ENCODE data around the gene S100P. TPM values are rescaled to one million over a fixed set of nuclear protein-coding genes. Genes with fewer than 3 reads are reported as not detected.

The S100P gene
- polyA plus RNA-seq, 1 experiment, result 0.06 TPM

DNA sequence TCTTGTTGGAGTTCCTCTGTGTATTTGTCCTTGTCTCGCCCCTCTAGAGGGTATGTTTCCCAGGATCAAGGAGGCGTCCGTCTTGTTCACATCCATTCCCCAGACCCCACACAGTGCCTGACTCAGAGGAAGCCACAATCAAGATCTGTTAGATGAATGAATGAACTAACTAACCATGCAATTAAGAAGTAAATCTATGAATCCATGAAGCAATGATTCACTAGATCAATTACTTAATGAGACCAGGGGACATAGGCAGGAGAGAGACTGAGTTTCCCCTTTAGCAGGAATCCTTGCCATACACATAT lies 34.2 kb downstream of the S100P start:
- POLR2A ChIA-PET, result no interaction called here
- Histone ChIP-seq H3K36me3 (ENCODE audit: control insufficient read depth, insufficient read depth, low read length) (no peaks in the 10 kb centered on the region), H3K4me3 (ENCODE audit: low read depth, low read length) (no peak overlapping the region), H3K27me3 (ENCODE audit: control insufficient read depth, insufficient read depth, low read length) (no peaks in the 10 kb centered on the region)
- CTCF ChIA-PET, result no interaction called here
- TF ChIP-seq, protein P1, sequence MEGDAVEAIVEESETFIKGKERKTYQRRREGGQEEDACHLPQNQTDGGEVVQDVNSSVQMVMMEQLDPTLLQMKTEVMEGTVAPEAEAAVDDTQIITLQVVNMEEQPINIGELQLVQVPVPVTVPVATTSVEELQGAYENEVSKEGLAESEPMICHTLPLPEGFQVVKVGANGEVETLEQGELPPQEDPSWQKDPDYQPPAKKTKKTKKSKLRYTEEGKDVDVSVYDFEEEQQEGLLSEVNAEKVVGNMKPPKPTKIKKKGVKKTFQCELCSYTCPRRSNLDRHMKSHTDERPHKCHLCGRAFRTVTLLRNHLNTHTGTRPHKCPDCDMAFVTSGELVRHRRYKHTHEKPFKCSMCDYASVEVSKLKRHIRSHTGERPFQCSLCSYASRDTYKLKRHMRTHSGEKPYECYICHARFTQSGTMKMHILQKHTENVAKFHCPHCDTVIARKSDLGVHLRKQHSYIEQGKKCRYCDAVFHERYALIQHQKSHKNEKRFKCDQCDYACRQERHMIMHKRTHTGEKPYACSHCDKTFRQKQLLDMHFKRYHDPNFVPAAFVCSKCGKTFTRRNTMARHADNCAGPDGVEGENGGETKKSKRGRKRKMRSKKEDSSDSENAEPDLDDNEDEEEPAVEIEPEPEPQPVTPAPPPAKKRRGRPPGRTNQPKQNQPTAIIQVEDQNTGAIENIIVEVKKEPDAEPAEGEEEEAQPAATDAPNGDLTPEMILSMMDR (IDR thresholded peaks at IDR 0.05; ENCODE audit: insufficient read depth, low read depth, low read length), result no peak
- DNase-seq (ENCODE audit: low read depth), result no peak

DNA sequence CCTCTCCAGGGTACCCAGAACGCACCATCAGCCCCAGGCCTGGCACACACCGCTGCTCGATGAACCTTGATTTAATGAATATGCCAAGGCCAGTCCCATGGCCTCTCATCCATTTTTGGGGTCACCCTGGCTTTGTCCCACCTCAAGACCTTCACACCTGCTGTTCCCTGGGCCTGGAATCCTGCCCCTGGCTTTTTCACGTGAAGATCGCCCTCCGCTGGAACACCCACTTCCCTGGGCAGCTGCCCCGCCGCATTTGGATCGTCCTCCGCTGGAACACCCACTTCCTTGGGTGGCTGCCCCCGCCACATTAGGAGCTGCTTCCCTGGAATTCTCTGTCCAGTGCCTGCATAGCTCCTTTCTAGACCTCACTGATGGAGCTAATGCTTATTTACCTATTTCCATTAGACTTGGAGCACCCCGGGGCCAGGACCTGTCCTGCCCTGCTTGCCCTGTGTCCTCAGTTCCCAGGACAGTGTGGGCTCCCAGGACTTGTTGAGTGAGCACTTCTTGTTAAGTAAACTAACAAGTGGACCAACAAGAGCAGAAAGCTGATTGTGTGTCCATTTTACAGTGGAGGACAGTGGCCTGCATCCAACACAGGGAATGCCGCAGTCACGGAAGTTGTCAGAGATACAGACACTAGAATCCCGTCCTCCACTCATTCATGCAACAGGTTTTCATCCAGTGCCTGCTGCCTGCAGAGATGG lies 34.8 kb downstream of the S100P start:
- DNase-seq (ENCODE audit: low read depth), result no peak
- H3K4me3 ChIP-seq (ENCODE audit: low read depth, low read length), result no peak overlapping the region
- ChIA-PET POLR2A (no interaction called here), CTCF (interaction anchor here (0.8 to 2.6 kb wide), 4 partner anchors 9 to 342 kb away, joined by 3 to 9 read pairs (median 4); no protein-coding TSS in a partner anchor)
- TF ChIP-seq, protein P1 (IDR thresholded peaks at IDR 0.05; ENCODE audit: insufficient read depth, low read depth, low read length), result no peak
- no peaks in the 10 kb centered on the region for H3K27me3 ChIP-seq (ENCODE audit: control insufficient read depth, insufficient read depth, low read length)
- H3K36me3 ChIP-seq (ENCODE audit: control insufficient read depth, insufficient read depth, low read length), result no peaks in the 10 kb centered on the region

DNA sequence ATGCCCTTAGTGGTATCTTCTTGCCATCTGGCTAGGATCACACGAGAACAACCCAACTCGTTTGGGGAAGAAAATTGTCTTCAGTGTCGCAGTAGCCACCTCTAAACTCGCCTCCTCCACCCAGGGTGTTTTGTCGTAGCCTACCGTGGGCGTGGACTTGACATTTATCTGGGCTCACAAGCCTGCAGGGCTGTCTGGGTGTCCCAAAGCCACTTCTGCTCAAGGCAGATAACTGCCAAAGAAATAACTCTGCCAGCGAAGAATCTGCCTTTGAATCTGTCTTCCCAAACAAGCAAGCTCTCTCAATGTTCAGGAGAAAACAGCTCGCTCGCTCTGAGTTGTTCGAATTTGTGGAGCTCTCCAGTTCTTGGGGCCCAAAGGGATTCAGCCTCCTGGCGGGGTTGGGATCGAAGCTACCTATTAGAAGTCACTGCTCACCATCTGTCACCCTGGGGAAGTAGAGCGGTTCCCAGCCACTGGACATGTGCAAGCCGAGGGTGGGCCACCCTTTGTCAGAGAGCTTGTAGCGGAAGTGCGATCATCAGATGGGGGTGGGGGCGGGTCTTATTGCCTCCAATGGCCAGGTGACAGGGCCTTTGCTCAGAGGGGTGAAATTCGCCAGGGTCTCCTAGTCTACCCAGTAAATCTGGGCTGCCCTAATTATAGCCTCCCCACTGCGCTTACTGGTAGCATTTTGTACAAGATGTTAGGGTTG lies 37.1 kb downstream of the S100P start:
- DNase-seq (ENCODE audit: low read depth), result no peak
- TF ChIP-seq, protein P1 (IDR thresholded peaks at IDR 0.05; ENCODE audit: insufficient read depth, low read depth, low read length), result no peak
- POLR2A ChIA-PET, result no interaction called here
- H3K36me3 ChIP-seq (ENCODE audit: control insufficient read depth, insufficient read depth, low read length), result no peaks in the 10 kb centered on the region
- H3K4me3 ChIP-seq (ENCODE audit: low read depth, low read length), result no peak overlapping the region
- CTCF ChIA-PET, result interaction anchor here (0.7 to 2.6 kb wide), 3 partner anchors 10 to 314 kb away, joined by 3 to 9 read pairs (median 4); no protein-coding TSS in a partner anchor
- H3K27me3 ChIP-seq (ENCODE audit: control insufficient read depth, insufficient read depth, low read length), result no peaks in the 10 kb centered on the region

DNA sequence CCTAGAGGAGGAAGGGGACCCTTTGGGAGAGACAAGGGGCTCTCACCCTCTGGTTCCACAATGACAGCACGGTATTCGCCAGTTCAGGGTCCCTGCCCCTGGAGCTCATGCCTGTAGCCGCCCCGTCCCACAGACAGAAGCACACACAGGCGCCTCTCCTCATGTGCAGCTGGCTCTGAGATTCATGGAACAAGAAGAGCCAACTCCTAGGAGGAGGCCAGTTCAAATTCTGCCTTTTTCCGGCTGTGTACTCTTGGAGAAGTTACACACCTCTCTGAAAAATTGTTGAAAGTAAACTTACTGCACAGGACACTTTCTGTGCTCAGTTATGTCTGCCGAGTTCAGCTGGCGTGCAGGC lies 37.6 kb downstream of the S100P start:
- H3K27me3 ChIP-seq (ENCODE audit: control insufficient read depth, insufficient read depth, low read length), result no peaks in the 10 kb centered on the region
- DNase-seq (ENCODE audit: low read depth), result no peak
- TF ChIP-seq, protein P1 (IDR thresholded peaks at IDR 0.05; ENCODE audit: insufficient read depth, low read depth, low read length), result no peak
- ChIA-PET POLR2A (no interaction called here), CTCF (interaction anchor here (0.6 to 2.6 kb wide), 3 partner anchors 10 to 142 kb away, joined by 3 to 9 read pairs (median 4); no protein-coding TSS in a partner anchor)
- H3K36me3 ChIP-seq (ENCODE audit: control insufficient read depth, insufficient read depth, low read length), result no peaks in the 10 kb centered on the region
- no peak overlapping the region for H3K4me3 ChIP-seq (ENCODE audit: low read depth, low read length)

DNA sequence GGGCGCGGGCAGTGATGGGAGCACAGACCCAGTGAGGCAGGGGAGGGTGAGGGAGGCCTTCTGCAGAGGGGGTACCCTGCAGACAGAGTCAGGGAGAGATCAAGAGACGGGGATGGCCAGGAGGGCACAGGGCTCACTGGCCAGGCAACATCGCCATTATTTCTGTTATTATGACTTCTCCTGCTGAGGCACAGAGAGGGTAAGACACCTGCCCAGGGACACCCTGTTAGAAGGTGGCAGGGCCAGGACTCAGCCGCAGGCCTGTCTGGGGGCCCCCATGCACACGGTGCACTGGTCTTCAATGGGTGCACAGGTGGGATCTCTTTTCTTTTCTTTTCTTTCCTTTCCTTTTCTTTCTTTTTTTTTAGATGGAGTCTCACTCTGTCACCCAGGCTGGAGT lies 38.1 kb downstream of the S100P start:
- Histone ChIP-seq H3K27me3 (ENCODE audit: control insufficient read depth, insufficient read depth, low read length) (no peaks in the 10 kb centered on the region), H3K36me3 (ENCODE audit: control insufficient read depth, insufficient read depth, low read length) (no peaks in the 10 kb centered on the region), H3K4me3 (ENCODE audit: low read depth, low read length) (no peak overlapping the region)
- CTCF ChIA-PET, result interaction anchor here (0.6 kb wide), 1 partner anchor 10 kb away, joined by 3 read pairs; no protein-coding TSS in a partner anchor
- TF ChIP-seq, protein P1 (IDR thresholded peaks at IDR 0.05; ENCODE audit: insufficient read depth, low read depth, low read length), result no peak
- no peak for DNase-seq (ENCODE audit: low read depth)
- POLR2A ChIA-PET, result no interaction called here
